Measurements from ENCODE around the gene YLPM1.

The YLPM1 gene

DNA sequence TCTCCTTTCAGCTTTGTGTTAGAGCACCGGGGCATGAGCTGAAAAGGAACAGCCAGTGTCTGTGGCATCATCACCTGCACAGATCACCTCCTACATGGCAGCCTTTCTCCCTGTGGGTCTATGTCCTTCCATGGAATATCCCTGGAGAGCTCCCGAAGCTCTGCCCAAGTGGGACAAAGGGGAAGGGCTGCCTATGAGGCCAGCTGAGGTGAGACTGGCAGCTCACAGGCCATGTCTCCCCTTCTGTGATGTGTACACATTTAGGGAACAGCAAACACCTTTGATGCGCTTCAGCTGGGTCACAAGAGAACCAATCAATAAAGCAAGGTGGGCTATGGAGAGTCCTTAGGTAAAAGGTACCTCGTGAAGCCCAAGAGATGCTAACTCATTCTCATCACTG is 108.7 kb downstream of the YLPM1 start:
- Histone ChIP-seq H3K9me3 (ENCODE audit: severe bottlenecking) (no peaks in the 10 kb centered on the region), H3K4me3 (ENCODE audit: severe bottlenecking) (no peak overlapping the region), H3K27ac (ENCODE audit: poor library complexity, severe bottlenecking) (no peak overlapping the region), H3K36me3 (ENCODE audit: low read depth) (no peaks in the 10 kb centered on the region), H3K27me3 (ENCODE audit: insufficient read depth, poor library complexity, severe bottlenecking) (no peaks in the 10 kb centered on the region), H3K4me1 (ENCODE audit: insufficient read depth, poor library complexity, severe bottlenecking) (no peaks in the 10 kb centered on the region)
- DNase-seq (ENCODE audit: low spot score) (no peak), ATAC-seq (ENCODE audit: low read depth) (no peak)
- no peak for TF ChIP-seq CTCF (IDR thresholded peaks at IDR 0.05; ENCODE audit: poor library complexity, severe bottlenecking)

DNA sequence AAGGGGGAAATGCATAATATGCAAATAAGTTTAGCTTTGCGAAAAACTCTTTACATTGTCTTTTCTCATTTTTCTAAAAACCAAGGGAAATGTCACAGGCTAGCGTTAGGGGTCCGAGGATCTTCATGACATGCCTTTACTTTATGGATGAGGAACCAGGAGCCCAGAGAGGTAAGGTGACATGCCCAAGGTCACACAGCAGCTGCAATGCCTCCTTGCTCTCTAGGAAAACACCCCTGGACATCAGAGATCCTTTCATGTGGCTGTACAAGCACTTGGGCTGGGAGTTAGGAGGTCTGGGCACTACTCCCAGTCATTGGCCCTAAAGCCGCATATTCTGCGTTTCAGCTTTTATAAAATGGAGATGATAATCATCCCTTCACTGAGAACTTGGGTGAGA is 112.1 kb downstream of the YLPM1 start:
- no peak for ATAC-seq (ENCODE audit: low read depth)
- Histone ChIP-seq H3K4me3 (ENCODE audit: severe bottlenecking) (no peak overlapping the region), H3K27me3 (ENCODE audit: insufficient read depth, poor library complexity, severe bottlenecking) (no peaks in the 10 kb centered on the region), H3K27ac (ENCODE audit: poor library complexity, severe bottlenecking) (no peak overlapping the region), H3K36me3 (ENCODE audit: low read depth) (no peaks in the 10 kb centered on the region), H3K4me1 (ENCODE audit: insufficient read depth, poor library complexity, severe bottlenecking) (no peaks in the 10 kb centered on the region), H3K9me3 (ENCODE audit: severe bottlenecking) (no peaks in the 10 kb centered on the region)
- no peak for DNase-seq (ENCODE audit: low spot score)
- no peak for TF ChIP-seq CTCF (IDR thresholded peaks at IDR 0.05; ENCODE audit: poor library complexity, severe bottlenecking)

- ATAC-seq (ENCODE audit: low read depth) (no peak), DNase-seq (ENCODE audit: low spot score) (no peak)
- no peaks in the 10 kb centered on the region for H3K9me3 ChIP-seq (ENCODE audit: severe bottlenecking)
Observed at GRCh38 chr14:74875941-74876913, 113.1 kb downstream of the YLPM1 start, which contains the start of gene PROX2. PROX2 (minus strand) TSS chr14:74876145; CDS start chr14:74863834, 12,311 bp downstream.

GRCh38 chr14:74879427-74880182 is 116.5 kb downstream of the YLPM1 start:
- Histone ChIP-seq H3K4me3 (ENCODE audit: severe bottlenecking) (no peak overlapping the region), H3K27me3 (ENCODE audit: insufficient read depth, poor library complexity, severe bottlenecking) (no peaks in the 10 kb centered on the region), H3K36me3 (ENCODE audit: low read depth) (peaks cover 15% of the 10 kb centered on the region), H3K27ac (ENCODE audit: poor library complexity, severe bottlenecking) (no peak overlapping the region), H3K4me1 (ENCODE audit: insufficient read depth, poor library complexity, severe bottlenecking) (peaks cover 19% of the 10 kb centered on the region), H3K9me3 (ENCODE audit: severe bottlenecking) (no peaks in the 10 kb centered on the region)
- no peak for TF ChIP-seq CTCF (IDR thresholded peaks at IDR 0.05; ENCODE audit: poor library complexity, severe bottlenecking)
- ATAC-seq (ENCODE audit: low read depth) (no peak), DNase-seq (ENCODE audit: low spot score) (no peak)

More at GRCh38 chr14:74875941-74876913, 113.1 kb downstream of the YLPM1 start, which contains the start of gene PROX2:
- TF ChIP-seq CTCF (IDR thresholded peaks at IDR 0.05; ENCODE audit: poor library complexity, severe bottlenecking): no peak
- Histone ChIP-seq H3K4me1 (ENCODE audit: insufficient read depth, poor library complexity, severe bottlenecking) (no peaks in the 10 kb centered on the region), H3K27me3 (ENCODE audit: insufficient read depth, poor library complexity, severe bottlenecking) (no peaks in the 10 kb centered on the region), H3K27ac (ENCODE audit: poor library complexity, severe bottlenecking) (no peak within 1 kb of the TSS), H3K36me3 (ENCODE audit: low read depth) (no peaks in the 10 kb centered on the region), H3K4me3 (ENCODE audit: severe bottlenecking) (no peak within 1 kb of the TSS)

Data from RWPE2 (cell line).